Ishikawa (cell line): ENCODE results near the gene PUM1.

Source experiments
- CEBPB ChIP-seq: IDR thresholded peaks from 2 replicates; pipeline ENCODE4 v1.6.1; 2012
- CREB1 ChIP-seq: IDR thresholded peaks from 2 replicates; pipeline ENCODE4 v1.6.1; 2012; ENCODE audit warnings: low read depth
- EGR1 ChIP-seq: IDR thresholded peaks from 2 replicates; pipeline ENCODE4 v1.6.1; 2012
- EP300 ChIP-seq: IDR thresholded peaks from 2 replicates; pipeline ENCODE4 v1.6.1; 2012; ENCODE audit warnings: borderline replicate concordance
- FOXM1 ChIP-seq: IDR thresholded peaks from 2 replicates; pipeline ENCODE4 v1.6.1; 2012; ENCODE audit warnings: low read depth, borderline replicate concordance
- MAX ChIP-seq: IDR thresholded peaks from 2 replicates; pipeline ENCODE4 v1.6.1; 2012
- NFIC ChIP-seq: IDR thresholded peaks from 2 replicates; pipeline ENCODE4 v1.6.1; 2012
- RAD21 ChIP-seq: IDR thresholded peaks from 2 replicates; pipeline ENCODE4 v1.6.1; 2012; ENCODE audit warnings: low read depth
- REST ChIP-seq: IDR thresholded peaks from 2 replicates; pipeline ENCODE4 v1.6.1; 2012; ENCODE audit warnings: low read depth, mild to moderate bottlenecking
- TAF1 ChIP-seq: IDR thresholded peaks from 2 replicates; pipeline ENCODE4 v1.6.1; 2012; ENCODE audit warnings: low read depth, mild to moderate bottlenecking
- TCF12 ChIP-seq: IDR thresholded peaks from 2 replicates; pipeline ENCODE4 v1.6.1; 2012; ENCODE audit warnings: low read depth
- TEAD4 ChIP-seq: IDR thresholded peaks from 2 replicates; pipeline ENCODE4 v1.6.1; 2012
- USF1 ChIP-seq: IDR thresholded peaks from 2 replicates; pipeline ENCODE4 v1.6.1; 2012
- YY1 ChIP-seq: IDR thresholded peaks from 2 replicates; pipeline ENCODE4 v1.6.1; 2012; ENCODE audit warnings: low read depth
- ZBTB7A ChIP-seq: IDR thresholded peaks from 2 replicates; pipeline ENCODE4 v1.6.1; 2012; ENCODE audit warnings: low read depth

PUM1 gene

GRCh38 chr1:30898031-30898815 lies 167.3 kb downstream of the PUM1 start:
- TF ChIP-seq NFIC (no peak), CREB1 (no peak), CEBPB (no peak)

GRCh38 chr1:30896905-30897304 lies 168.6 kb downstream of the PUM1 start:
- no peak for TF ChIP-seq TCF12
- no peak for TF ChIP-seq USF1
- TF ChIP-seq TEAD4, result no peak
- no peak for TF ChIP-seq TAF1
- no peak for TF ChIP-seq EGR1
- no peak for TF ChIP-seq ZBTB7A
- no peak for TF ChIP-seq MAX
- TF ChIP-seq CREB1, result no peak

GRCh38 chr1:30895944-30896660 lies 169.4 kb downstream of the PUM1 start:
- no peak for TF ChIP-seq EGR1
- TF ChIP-seq RAD21, result no peak
- TF ChIP-seq CEBPB, result no peak

GRCh38 chr1:30895382-30895943 lies 170.1 kb downstream of the PUM1 start:
- no peak for TF ChIP-seq NFIC

GRCh38 chr1:30894508-30894973 lies 171.0 kb downstream of the PUM1 start:
- TF ChIP-seq CREB1 (no peak), TAF1 (no peak), EGR1 (no peak), EP300 (no peak), REST (no peak), CEBPB (no peak), TEAD4 (no peak), MAX (no peak), FOXM1 (no peak), TCF12 (no peak), NFIC (no peak), USF1 (no peak), YY1 (no peak)

- TF ChIP-seq NFIC, result no peak
These were observed 171.6 kb downstream of the PUM1 start for GRCh38 chr1:30893776-30894507.

GRCh38 chr1:30892671-30893073 lies 172.8 kb downstream of the PUM1 start:
- no peak for TF ChIP-seq EP300
- TF ChIP-seq TEAD4, result no peak
- no peak for TF ChIP-seq FOXM1
- no peak for TF ChIP-seq NFIC
- TF ChIP-seq RAD21, result no peak
- no peak for TF ChIP-seq REST
- TF ChIP-seq ZBTB7A, result no peak
- no peak for TF ChIP-seq MAX
- TF ChIP-seq YY1, result no peak
- no peak for TF ChIP-seq TAF1
- TF ChIP-seq CEBPB, result no peak
- TF ChIP-seq EGR1, result no peak
- TF ChIP-seq USF1, result no peak
- TF ChIP-seq TCF12, result no peak
- TF ChIP-seq CREB1, result no peak
